ENCODE measurements around the gene GNAI2.
"Not testable (repeated sequence)": the region's sequence is repeated elsewhere in the genome, so short reads cannot be mapped to it uniquely, and the experiment has no call there.

The GNAI2 gene

DNA sequence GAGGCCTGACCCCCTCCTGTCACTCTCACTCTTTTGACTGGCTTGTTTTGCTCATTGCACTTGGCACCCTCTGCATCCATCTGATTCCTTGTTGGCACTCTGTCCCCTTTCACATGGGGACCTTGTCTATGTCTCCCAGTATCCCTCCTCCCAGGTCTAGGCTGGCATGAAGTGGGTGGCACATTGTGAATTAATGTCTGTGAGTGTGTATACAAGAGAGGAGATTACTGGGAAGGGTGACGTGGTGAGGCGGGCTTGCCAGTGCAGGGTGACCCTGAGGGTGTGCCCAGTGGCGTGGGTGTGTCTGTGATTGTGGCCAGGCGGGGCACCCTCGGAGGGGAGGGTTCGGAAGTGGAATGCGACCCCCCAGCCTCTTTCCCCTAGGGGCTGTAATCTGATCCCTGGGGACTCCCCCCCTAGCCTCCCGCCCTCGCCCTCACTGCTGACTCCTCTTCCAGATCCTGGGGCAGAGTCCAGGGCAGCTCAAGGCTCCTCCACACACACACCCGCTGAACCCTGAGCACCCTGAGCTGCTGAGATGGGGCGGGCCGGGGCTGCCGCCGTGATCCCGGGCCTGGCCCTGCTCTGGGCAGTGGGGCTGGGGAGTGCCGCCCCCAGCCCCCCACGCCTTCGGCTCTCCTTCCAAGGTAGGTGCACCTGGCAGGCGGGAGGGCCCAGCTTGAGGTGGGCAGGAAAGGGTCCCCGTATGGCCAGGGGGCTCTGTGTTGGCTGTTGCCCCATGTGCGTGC is 32.9 kb downstream of the GNAI2 start, which contains the start of gene SEMA3B:
Gene SEMA3B (plus strand): TSS at position 445 of the 749 bp plus-strand sequence. CDS start 94 bp downstream, at position 539.
- H3K4me3 ChIP-seq (replicated peaks; ENCODE audit: low read depth, low read length), result no peak within 1 kb of the TSS
- no peak for DNase-seq (ENCODE audit: low read depth)
- TF ChIP-seq CTCF (IDR thresholded peaks at IDR 0.05; ENCODE audit: low read length, missing control alignments), result no peak

GRCh38 chr3:50269460-50269859 is 33.5 kb downstream of the GNAI2 start:
- DNase-seq (ENCODE audit: low read depth), result no peak
- H3K4me3 ChIP-seq (replicated peaks; ENCODE audit: low read depth, low read length), result no peak overlapping the region
- no peak for TF ChIP-seq CTCF (IDR thresholded peaks at IDR 0.05; ENCODE audit: low read length, missing control alignments)

- DNase-seq (ENCODE audit: low read depth), result peak; percentile 49
- no peak overlapping the region for H3K4me3 ChIP-seq (replicated peaks; ENCODE audit: low read depth, low read length)
- TF ChIP-seq CTCF (IDR thresholded peaks at IDR 0.05; ENCODE audit: low read length, missing control alignments), result no peak
Measured at GRCh38 chr3:50269977-50270413, 34.0 kb downstream of the GNAI2 start.

- TF ChIP-seq CTCF (IDR thresholded peaks at IDR 0.05; ENCODE audit: low read length, missing control alignments), result no peak
- H3K4me3 ChIP-seq (replicated peaks; ENCODE audit: low read depth, low read length), result no peak overlapping the region
- no peak for DNase-seq (ENCODE audit: low read depth)
Measured at GRCh38 chr3:50270422-50271224, 34.6 kb downstream of the GNAI2 start.

GRCh38 chr3:50271314-50271936 is 35.4 kb downstream of the GNAI2 start:
- TF ChIP-seq CTCF (IDR thresholded peaks at IDR 0.05; ENCODE audit: low read length, missing control alignments), result no peak
- no peak overlapping the region for H3K4me3 ChIP-seq (replicated peaks; ENCODE audit: low read depth, low read length)
- no peak for DNase-seq (ENCODE audit: low read depth)

GRCh38 chr3:50272538-50272910 is 36.5 kb downstream of the GNAI2 start:
- DNase-seq (ENCODE audit: low read depth); H3K4me3 ChIP-seq (replicated peaks; ENCODE audit: low read depth, low read length): not testable (repeated sequence)

Data from fibroblast of pulmonary artery (primary cell).